D721Med (cell line): ENCODE results near the gene RNF144A.

ENCODE experiments used
- DNase-seq: peaks from one replicate; pipeline ENCODE4 v3.0.0; 2011; ENCODE audit warnings: low spot score; ENCODE audit not compliant: insufficient read length
- FAIRE-seq: peaks from 2 replicates; lab custom pipeline; 2011; peaks lifted over from hg19 to GRCh38; lab: Jason Lieb, UNC
- TF ChIP-seq, protein P1 (sequence below): IDR thresholded peaks from 2 replicates; pipeline ENCODE4 v1.5.1; 2012; ENCODE audit warnings: mild to moderate bottlenecking, control low read depth; ENCODE audit not compliant: insufficient read depth; ENCODE audit errors: missing control alignments

The RNF144A gene

DNA sequence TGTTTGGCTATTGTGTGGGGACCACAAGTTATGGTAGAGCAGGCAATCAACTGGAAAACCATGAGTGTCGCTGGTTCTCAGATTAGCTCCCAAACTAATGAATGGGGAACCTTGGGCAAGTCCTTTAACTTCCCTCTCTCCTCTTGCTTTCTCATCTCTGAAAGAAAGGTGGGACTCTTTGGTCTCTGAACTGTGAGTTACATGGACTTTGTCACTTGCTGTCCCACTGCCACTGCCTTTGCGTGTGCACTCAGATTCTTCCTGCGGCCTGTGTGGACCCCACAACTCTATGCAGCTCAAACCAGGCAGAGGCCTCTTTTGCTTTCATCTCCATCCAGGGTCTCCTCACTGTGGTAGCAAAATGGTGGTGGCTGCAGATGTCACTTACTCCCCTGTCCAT, 86.7 kb downstream of the RNF144A start:
- DNase-seq (no peak), FAIRE-seq (no peak)
- TF ChIP-seq, protein P1, sequence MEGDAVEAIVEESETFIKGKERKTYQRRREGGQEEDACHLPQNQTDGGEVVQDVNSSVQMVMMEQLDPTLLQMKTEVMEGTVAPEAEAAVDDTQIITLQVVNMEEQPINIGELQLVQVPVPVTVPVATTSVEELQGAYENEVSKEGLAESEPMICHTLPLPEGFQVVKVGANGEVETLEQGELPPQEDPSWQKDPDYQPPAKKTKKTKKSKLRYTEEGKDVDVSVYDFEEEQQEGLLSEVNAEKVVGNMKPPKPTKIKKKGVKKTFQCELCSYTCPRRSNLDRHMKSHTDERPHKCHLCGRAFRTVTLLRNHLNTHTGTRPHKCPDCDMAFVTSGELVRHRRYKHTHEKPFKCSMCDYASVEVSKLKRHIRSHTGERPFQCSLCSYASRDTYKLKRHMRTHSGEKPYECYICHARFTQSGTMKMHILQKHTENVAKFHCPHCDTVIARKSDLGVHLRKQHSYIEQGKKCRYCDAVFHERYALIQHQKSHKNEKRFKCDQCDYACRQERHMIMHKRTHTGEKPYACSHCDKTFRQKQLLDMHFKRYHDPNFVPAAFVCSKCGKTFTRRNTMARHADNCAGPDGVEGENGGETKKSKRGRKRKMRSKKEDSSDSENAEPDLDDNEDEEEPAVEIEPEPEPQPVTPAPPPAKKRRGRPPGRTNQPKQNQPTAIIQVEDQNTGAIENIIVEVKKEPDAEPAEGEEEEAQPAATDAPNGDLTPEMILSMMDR: no peak

DNA sequence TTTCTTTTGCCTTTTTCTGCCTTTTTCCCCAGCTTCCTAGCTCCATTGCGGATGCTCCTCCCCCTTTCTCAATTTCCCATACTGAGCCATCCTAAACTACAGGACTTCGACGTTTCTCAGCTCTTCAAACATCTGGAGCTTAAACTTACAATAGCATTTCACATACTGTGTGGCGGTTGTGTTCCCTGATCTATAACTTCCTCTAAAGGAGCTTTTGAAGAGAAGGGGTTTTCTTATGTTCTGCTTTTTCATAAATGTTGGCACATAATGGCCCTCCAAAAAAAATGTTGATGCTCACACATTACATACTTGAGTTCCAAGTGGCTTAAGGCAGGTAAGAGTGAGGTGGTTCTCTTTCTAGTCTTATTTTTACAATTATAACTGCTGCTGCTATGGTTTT, 87.4 kb downstream of the RNF144A start:
- FAIRE-seq: no peak
- no peak for DNase-seq
- TF ChIP-seq, protein P1: no peak

DNA sequence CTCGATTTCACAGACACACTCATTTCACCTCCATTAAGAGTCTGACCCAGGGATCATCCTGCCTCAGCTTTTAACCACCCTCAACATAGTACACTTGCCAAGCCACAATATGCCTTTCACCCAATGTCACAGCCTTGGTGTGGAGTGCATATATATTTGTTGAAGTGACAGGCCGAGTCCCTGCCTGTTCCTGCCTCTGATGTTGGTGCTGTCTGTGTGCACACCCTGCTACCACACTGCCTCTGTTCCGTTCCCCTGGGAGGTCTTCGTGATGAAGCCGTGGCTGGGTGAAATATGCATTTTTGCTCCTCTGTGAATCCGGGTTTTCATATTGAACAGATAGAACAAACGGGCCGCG, 90.3 kb downstream of the RNF144A start:
- FAIRE-seq: no peak
- DNase-seq: no peak
- TF ChIP-seq, protein P1: no peak

DNA sequence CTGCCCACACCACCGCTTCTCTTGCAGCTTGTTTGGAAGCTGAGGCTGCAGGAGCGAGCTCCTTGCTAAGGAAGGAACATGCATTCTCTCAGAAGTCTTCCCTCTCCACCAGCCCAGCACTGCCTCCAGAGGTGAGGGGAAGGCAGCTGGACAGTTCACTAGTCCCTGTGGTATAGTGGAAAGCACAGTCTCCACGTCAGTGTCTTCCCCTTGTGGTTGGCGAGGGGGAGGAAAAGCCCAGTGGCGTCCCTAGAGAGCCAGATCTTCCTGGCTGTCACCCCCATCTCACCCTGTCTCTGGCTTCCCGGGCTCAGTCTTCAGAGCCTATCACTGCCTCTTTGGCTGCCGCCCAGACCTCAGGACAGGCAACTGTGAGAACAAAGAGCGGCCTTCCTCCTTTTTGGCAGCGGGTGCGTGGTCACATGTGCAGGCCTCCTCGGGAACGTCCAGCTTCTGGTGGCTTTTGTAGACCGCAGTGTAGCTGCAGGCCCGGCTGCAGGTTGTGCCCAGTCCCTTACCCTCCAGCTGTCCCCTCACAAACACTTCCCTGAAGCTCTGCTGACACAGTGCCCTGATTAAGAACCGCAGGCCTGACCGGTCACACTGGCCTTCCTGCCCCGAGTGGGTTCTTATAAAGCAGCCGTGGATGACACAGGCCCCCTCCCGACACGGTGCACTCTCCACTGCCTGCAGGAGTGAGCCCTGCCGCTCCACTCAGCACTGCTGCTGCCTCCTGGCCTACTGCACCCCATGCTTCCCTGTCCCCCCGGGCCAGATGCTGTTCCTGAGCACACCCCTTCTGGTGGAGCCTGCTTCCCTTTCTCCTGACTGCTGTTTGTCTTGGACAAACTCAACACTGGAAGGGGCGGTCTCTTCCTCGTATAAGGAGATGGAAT, 90.9 kb downstream of the RNF144A start:
- DNase-seq (no peak), FAIRE-seq (no peak)
- TF ChIP-seq, protein P1: no peak

DNA sequence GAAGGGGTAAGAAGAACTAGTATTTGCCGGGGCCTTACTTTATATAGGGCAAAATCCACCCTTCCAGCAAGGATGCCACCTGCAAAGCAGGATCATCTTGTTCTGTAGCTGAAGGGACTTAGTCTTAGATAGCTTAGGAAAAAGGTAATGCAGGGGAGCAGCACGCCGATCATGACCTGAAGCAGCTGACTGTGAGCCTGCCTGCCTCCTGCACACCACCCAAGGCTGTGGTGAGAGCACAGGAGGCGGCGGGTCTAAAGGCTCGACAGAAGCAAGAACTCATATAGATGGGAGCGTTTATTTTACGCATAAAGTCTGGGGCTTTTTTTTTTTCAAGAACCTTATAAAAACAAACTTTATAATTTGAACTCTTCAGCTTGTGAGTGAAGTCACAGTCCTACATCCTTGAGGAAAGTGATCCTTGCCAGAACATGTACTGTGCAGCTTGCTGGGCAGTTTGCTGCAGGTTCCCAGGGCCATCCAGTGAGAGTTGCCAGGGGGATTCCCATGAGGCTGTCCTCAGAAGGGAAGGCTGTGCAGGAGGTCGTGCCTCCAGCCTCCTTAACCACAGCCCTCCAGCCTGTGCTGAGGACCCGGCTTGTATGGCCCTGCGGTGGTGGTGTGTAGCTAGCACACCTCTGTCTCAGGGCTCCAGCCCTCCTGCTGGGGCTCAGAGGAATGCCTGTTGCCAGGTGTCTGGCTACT, 92.1 kb downstream of the RNF144A start:
- DNase-seq (no peak), FAIRE-seq (no peak)
- TF ChIP-seq, protein P1: no peak

DNA sequence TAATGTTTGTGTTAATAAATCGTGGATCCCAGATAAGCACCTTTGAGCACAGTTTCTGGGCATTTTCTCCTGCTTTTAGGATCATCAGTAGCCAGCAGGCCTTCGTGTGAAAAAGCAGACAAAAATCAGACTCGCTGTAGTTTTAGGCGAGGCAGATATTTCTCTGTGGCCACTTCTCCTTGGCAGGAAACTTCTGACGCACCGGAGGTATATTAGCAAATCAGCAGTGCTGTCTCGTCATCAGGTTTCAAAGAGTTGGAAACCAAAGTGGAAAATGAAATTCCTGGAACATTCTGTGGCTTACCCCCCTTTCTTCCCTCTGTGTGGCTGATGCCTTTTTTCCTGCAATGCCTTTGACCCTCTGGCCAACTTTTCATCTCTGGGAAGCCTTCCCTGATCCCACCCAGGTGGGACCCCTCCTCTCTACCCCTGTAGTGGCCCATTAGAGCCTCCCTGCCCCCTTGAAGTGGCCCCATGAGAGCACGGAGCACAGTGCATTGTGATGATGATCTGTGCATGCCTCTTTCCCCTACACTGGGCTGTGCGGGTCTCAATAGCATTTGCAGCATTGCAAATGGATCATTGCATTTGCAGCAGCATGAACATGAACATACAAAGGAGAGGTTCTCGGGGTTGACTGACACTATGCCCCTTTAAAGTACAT, 93.3 kb downstream of the RNF144A start:
- TF ChIP-seq, protein P1: no peak
- DNase-seq (no peak), FAIRE-seq (no peak)
